H9 (cell line): Measurements from ENCODE around the gene AQP3. TPM values are rescaled to one million over a fixed set of nuclear protein-coding genes. Genes with fewer than 3 reads are reported as not detected.

Source experiments
- DNase-seq: peaks from one replicate; pipeline ENCODE4 v3.0.0-alpha.2; 2017
- H2AFZ ChIP-seq: one replicate; pipeline ENCODE4 v1.6.1; 2013; ENCODE audit warnings: mild to moderate bottlenecking, low read length, control low read depth, moderate library complexity
- H2AK5ac ChIP-seq: 2 replicates; pipeline ENCODE4 v1.6.1; 2013; ENCODE audit warnings: low read length, control low read depth, mixed read lengths; ENCODE audit not compliant: insufficient read length
- H2BK120ac ChIP-seq: one replicate; pipeline ENCODE4 v1.6.1; 2013; ENCODE audit warnings: low read depth, mild to moderate bottlenecking, low read length, control low read depth, inconsistent platforms; ENCODE audit not compliant: poor library complexity, severe bottlenecking
- H2BK12ac ChIP-seq: 2 replicates; pipeline ENCODE4 v1.6.1; 2013; ENCODE audit warnings: low read length, control low read depth, mixed read lengths, low read depth; ENCODE audit not compliant: insufficient read length
- H2BK15ac ChIP-seq: 2 replicates; pipeline ENCODE4 v1.6.1; 2013; ENCODE audit warnings: low read depth, low read length, control low read depth
- H2BK20ac ChIP-seq: one replicate; pipeline ENCODE4 v1.6.1; 2013; ENCODE audit warnings: low read depth, mild to moderate bottlenecking, low read length, control low read depth, inconsistent platforms; ENCODE audit not compliant: poor library complexity, severe bottlenecking
- H2BK5ac ChIP-seq: 2 replicates; pipeline ENCODE4 v1.6.1; 2013; ENCODE audit warnings: low read length, control low read depth, mixed read lengths; ENCODE audit not compliant: insufficient read length
- H3K14ac ChIP-seq: 2 replicates; pipeline ENCODE4 v1.6.1; 2013; ENCODE audit warnings: low read length, control low read depth; ENCODE audit not compliant: insufficient read depth
- H3K18ac ChIP-seq: 2 replicates; pipeline ENCODE4 v1.6.1; 2013; ENCODE audit warnings: low read depth, mild to moderate bottlenecking, mixed read lengths, low read length, control low read depth; ENCODE audit not compliant: insufficient read length
- H3K23ac ChIP-seq: 2 replicates; pipeline ENCODE4 v1.6.1; 2013; ENCODE audit warnings: low read length, control low read depth, mixed read lengths, low read depth; ENCODE audit not compliant: insufficient read length
- H3K23me2 ChIP-seq: 2 replicates; pipeline ENCODE4 v1.6.1; 2013; ENCODE audit warnings: low read depth, mild to moderate bottlenecking, mixed read lengths, low read length, control low read depth; ENCODE audit not compliant: insufficient read length, poor library complexity, severe bottlenecking
- H3K27ac ChIP-seq: 2 replicates; pipeline ENCODE4 v1.5.1; 2013; ENCODE audit warnings: low read length, control low read depth, mixed read lengths, low read depth; ENCODE audit not compliant: insufficient read length
- H3K27me3 ChIP-seq: 2 replicates; pipeline ENCODE4 v1.6.1; 2013; ENCODE audit warnings: low read length, control low read depth, inconsistent platforms; ENCODE audit not compliant: insufficient read depth
- H3K4ac ChIP-seq: 2 replicates; pipeline ENCODE4 v1.6.1; 2013; ENCODE audit warnings: low read depth, mild to moderate bottlenecking, control low read depth, inconsistent platforms, low read length, moderate library complexity
- H3K4me1 ChIP-seq: 2 replicates; pipeline ENCODE4 v1.6.1; 2013; ENCODE audit warnings: low read length, control low read depth, inconsistent platforms; ENCODE audit not compliant: insufficient read depth
- H3K4me2 ChIP-seq: 2 replicates; pipeline ENCODE4 v1.6.1; 2013; ENCODE audit warnings: low read length, control low read depth, mixed read lengths; ENCODE audit not compliant: insufficient read length, insufficient read depth
- H3K56ac ChIP-seq: 2 replicates; pipeline ENCODE4 v1.6.1; 2013; ENCODE audit warnings: low read depth, mild to moderate bottlenecking, mixed read lengths, low read length, control low read depth; ENCODE audit not compliant: insufficient read length
- H3K79me1 ChIP-seq: 2 replicates; pipeline ENCODE4 v1.6.1; 2013; ENCODE audit warnings: low read depth, mild to moderate bottlenecking, moderate library complexity, low read length, control low read depth, inconsistent platforms; ENCODE audit not compliant: insufficient read depth, poor library complexity, severe bottlenecking
- H3K79me2 ChIP-seq: 2 replicates; pipeline ENCODE4 v1.6.1; 2013; ENCODE audit warnings: low read length, control low read depth, inconsistent platforms; ENCODE audit not compliant: insufficient read depth
- H3K9ac ChIP-seq: 2 replicates; pipeline ENCODE4 v1.6.1; 2013; ENCODE audit warnings: low read length, control low read depth, mixed read lengths; ENCODE audit not compliant: insufficient read length; ENCODE audit errors: extremely low read depth
- H3K9me3 ChIP-seq: one replicate; pipeline ENCODE4 v1.6.1; 2013; ENCODE audit warnings: low read depth, low read length, inconsistent platforms; ENCODE audit not compliant: control insufficient read depth
- H3T11ph ChIP-seq: one replicate; pipeline ENCODE4 v1.6.1; 2013; ENCODE audit warnings: mild to moderate bottlenecking, low read length, control low read depth, inconsistent platforms
- H4K20me1 ChIP-seq: one replicate; pipeline ENCODE4 v1.6.1; 2013; ENCODE audit not compliant: control insufficient read depth, insufficient read length, insufficient read depth
- H4K5ac ChIP-seq: 2 replicates; pipeline ENCODE4 v1.6.1; 2013; ENCODE audit warnings: low read depth, mild to moderate bottlenecking, mixed read lengths, low read length, control low read depth; ENCODE audit not compliant: insufficient read length
- H4K8ac ChIP-seq: replicated peaks from 2 replicates; pipeline ENCODE4 v1.6.1; 2013; ENCODE audit warnings: low read length, control low read depth, mixed read lengths, low read depth; ENCODE audit not compliant: insufficient read length
- H4K91ac ChIP-seq: 2 replicates; pipeline ENCODE4 v1.6.1; 2013; ENCODE audit warnings: low read depth, mild to moderate bottlenecking, moderate library complexity, mixed read lengths, low read length, control low read depth; ENCODE audit not compliant: insufficient read length
- H3K27ac Mint-ChIP-seq, 3 experiments: 2 replicates in 2 of 3; 3 replicates in 1 of 3; pipeline ENCODE4 v1.8.0; 2020 to 2021; ENCODE audit warnings: mixed read lengths in 3 of 3, mild to moderate bottlenecking in 1 of 3, moderate library complexity in 1 of 3
- H3K27me3 Mint-ChIP-seq: 2 replicates; pipeline ENCODE4 v1.8.0; 2021; ENCODE audit warnings: low read depth, mild to moderate bottlenecking, moderate library complexity, mixed read lengths
- H3K36me3 Mint-ChIP-seq, 3 experiments: 2 replicates in 2 of 3; 3 replicates in 1 of 3; pipeline ENCODE4 v1.8.0; 2020 to 2021; ENCODE audit warnings: low read depth in 3 of 3, mixed read lengths in 3 of 3; ENCODE audit not compliant: insufficient read depth in 1 of 3
- H3K4me1 Mint-ChIP-seq, 2 experiments: 2 replicates each; pipeline ENCODE4 v1.8.0; 2020; ENCODE audit warnings: mixed read lengths in 2 of 2
- H3K4me3 Mint-ChIP-seq, 2 experiments: 2 replicates in 1 of 2; 3 replicates in 1 of 2; pipeline ENCODE4 v1.8.0; 2020 to 2021; ENCODE audit warnings: mild to moderate bottlenecking in 2 of 2, mixed read lengths in 2 of 2, moderate library complexity in 1 of 2
- H3K9me3 Mint-ChIP-seq, 2 experiments: 2 replicates in 1 of 2; 3 replicates in 1 of 2; pipeline ENCODE4 v1.8.0; 2020; ENCODE audit warnings: mild to moderate bottlenecking in 2 of 2, mixed read lengths in 2 of 2, moderate library complexity in 1 of 2
- WGBS: extraction: QIAGEN DNeasy Blood & Tissue Kit; methylation state at CpG from one replicate; pipeline ENCODE4 v1.1.7; 2013; ENCODE audit warnings: missing lambda C conversion rate, low lambda C conversion rate, mixed read lengths; ENCODE audit not compliant: insufficient read length; ENCODE audit errors: extremely low coverage; 5-methylcytosine and 5-hydroxymethylcytosine counted together
- total RNA-seq: library from RNA; stranded (reverse); gene quantifications from 2 replicates; pipeline ENCODE4 v1.2.1, GENCODE V29; 2021
- TF ChIP-seq, protein P1 (sequence below): fragments of 200-600 bp; sonication (generic); conservative IDR thresholded peaks from 3 replicates; pipeline ENCODE4 v1.8.0; 2021; ENCODE audit warnings: antibody characterized with exemption, mild to moderate bottlenecking

The AQP3 gene
- total RNA-seq, 1 experiment from 2014 or later, result 1.6 TPM

DNA sequence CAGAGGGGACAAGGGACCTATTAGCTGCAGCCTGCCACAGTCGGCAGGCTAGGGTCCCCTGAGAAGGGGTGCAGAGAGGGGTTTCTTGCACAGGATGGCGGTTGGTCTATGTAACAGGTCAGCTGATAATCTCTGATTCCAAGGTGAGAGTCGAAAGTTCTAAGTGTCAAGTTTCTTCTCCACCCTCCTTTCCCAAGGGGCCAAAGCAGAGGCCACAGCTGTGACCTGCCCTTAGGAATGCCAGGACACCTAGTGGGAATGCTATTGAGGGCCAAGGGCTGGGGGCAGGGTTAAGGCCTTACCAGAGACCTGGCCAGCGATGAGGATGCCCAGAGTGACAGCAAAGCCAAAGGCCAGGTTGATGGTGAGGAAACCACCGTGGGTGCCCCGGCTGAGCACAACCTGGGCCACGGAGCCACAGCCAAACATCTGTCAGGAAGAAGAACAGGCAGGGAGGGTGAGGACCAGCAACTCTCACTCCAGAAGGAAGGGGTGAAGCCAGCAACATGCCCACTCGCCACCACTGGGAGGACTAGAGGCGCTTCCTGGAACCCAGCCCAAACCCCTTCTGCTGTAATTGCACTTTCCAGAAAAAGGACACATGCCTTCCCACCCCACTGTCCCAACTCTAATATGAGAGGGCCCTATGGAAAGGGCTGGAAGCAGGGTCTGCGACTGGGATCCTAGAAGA, 3.8 kb downstream of the AQP3 start:
- H2BK20ac ChIP-seq, result no peak overlapping the region
- H3K56ac ChIP-seq, result no peak overlapping the region
- no peak overlapping the region for H3K4ac ChIP-seq
- no peaks in the 10 kb centered on the region for H3K79me2 ChIP-seq
- H3K18ac ChIP-seq, result no peak overlapping the region
- Mint-ChIP-seq H3K4me3 (peak overlapping the region in 1 of 2 experiments; percentile 32; a peak in 1 of 5 replicates), H3K36me3 (no peaks in the 10 kb centered on the region), H3K27ac (no peak overlapping the region; a peak in 1 of 7 replicates), H3K4me1 (peaks cover 26 to 45% of the 10 kb centered on the region in 2 experiments), H3K27me3 (peaks cover 46% of the 10 kb centered on the region), H3K9me3 (no peaks in the 10 kb centered on the region)
- H2BK120ac ChIP-seq, result no peak overlapping the region
- no peak overlapping the region for H2AFZ ChIP-seq
- no peak overlapping the region for H4K91ac ChIP-seq
- no peaks in the 10 kb centered on the region for H4K20me1 ChIP-seq
- no peak overlapping the region for H4K8ac ChIP-seq
- peaks cover 4% of the 10 kb centered on the region; the same call in 1 of the 2 replicates for H3K4me1 ChIP-seq
- peaks cover 6% of the 10 kb centered on the region for H3K23me2 ChIP-seq
- no peak overlapping the region for H3K23ac ChIP-seq
- H2BK5ac ChIP-seq, result no peak overlapping the region
- H3K9me3 ChIP-seq, result no peaks in the 10 kb centered on the region
- H3K4me2 ChIP-seq, result no peak overlapping the region
- no peak overlapping the region for H2BK15ac ChIP-seq
- peak; percentile 47 for DNase-seq
- H3K27me3 ChIP-seq, result peaks cover 4% of the 10 kb centered on the region; the same call in 1 of the 2 replicates
- no peak overlapping the region for H2BK12ac ChIP-seq
- H4K5ac ChIP-seq, result no peak overlapping the region
- H3K27ac ChIP-seq, result no peak overlapping the region
- no peak overlapping the region for H3T11ph ChIP-seq
- H3K9ac ChIP-seq, result no peak overlapping the region
- no peak overlapping the region; the same call in 1 of the 2 replicates for H3K14ac ChIP-seq
- no CpG with 5 or more reads among the region's 10 CpGs for WGBS
- H2AK5ac ChIP-seq, result no peak overlapping the region
- no peaks in the 10 kb centered on the region for H3K79me1 ChIP-seq
- TF ChIP-seq, protein P1, sequence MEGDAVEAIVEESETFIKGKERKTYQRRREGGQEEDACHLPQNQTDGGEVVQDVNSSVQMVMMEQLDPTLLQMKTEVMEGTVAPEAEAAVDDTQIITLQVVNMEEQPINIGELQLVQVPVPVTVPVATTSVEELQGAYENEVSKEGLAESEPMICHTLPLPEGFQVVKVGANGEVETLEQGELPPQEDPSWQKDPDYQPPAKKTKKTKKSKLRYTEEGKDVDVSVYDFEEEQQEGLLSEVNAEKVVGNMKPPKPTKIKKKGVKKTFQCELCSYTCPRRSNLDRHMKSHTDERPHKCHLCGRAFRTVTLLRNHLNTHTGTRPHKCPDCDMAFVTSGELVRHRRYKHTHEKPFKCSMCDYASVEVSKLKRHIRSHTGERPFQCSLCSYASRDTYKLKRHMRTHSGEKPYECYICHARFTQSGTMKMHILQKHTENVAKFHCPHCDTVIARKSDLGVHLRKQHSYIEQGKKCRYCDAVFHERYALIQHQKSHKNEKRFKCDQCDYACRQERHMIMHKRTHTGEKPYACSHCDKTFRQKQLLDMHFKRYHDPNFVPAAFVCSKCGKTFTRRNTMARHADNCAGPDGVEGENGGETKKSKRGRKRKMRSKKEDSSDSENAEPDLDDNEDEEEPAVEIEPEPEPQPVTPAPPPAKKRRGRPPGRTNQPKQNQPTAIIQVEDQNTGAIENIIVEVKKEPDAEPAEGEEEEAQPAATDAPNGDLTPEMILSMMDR, result no peak
